GM12878 (cell line): ENCODE data around the gene ZNF71. TPM values are rescaled to one million over a fixed set of nuclear protein-coding genes. Genes with fewer than 3 reads are reported as not detected.

Source experiments
- ATAC-seq: fragments of 200-7000 bp; cut with Tn5 transposase; 3 replicates; pipeline ENCODE4 v1.9.1; 2020; ENCODE audit warnings: mild to moderate bottlenecking, moderate library complexity
- BruUV-seq: library from RNA; stranded (reverse); fragments of 400-500 nt; replicated peaks from 2 replicates; lab custom pipeline; 2021; lab: Mats Ljungman, UMichigan
- CTCF ChIA-PET: fragments of 300-600 bp; sonication (Branson Sonifier 250); formaldehyde crosslinking; extraction: SDS; loops from one replicate; lab custom pipeline; 2021; ENCODE audit warnings: inconsistent platforms; lab: Yijun Ruan, JAX
- POLR2A ChIA-PET: fragments of 350-600 bp; formaldehyde crosslinking; extraction: SDS; loops from one replicate; lab custom pipeline; 2021; ENCODE audit warnings: inconsistent platforms; lab: Charles Lee
- RAD21 ChIA-PET: fragments of 300-600 bp; sonication (Branson Sonifier 250); formaldehyde crosslinking; loops from one replicate; lab custom pipeline; 2023; ENCODE audit warnings: antibody characterized with exemption; ENCODE audit not compliant: unreplicated experiment; lab: Charles Lee
- SMC1A ChIA-PET: fragments of 300-600 bp; sonication (Branson Sonifier 250); formaldehyde crosslinking; loops from one replicate; lab custom pipeline; 2023; ENCODE audit not compliant: unreplicated experiment, uncharacterized antibody; lab: Charles Lee
- DNase-seq: peaks from one replicate; pipeline ENCODE4 v3.0.0-alpha.2; 2011; ENCODE audit warnings: low read depth, low spot score
- FAIRE-seq: peaks from 3 replicates; lab custom pipeline; 2011; peaks lifted over from hg19 to GRCh38; lab: Jason Lieb, UNC
- H2AFZ ChIP-seq: 2 replicates; pipeline ENCODE4 v1.6.0; 2011; ENCODE audit warnings: low read depth, low read length, control low read depth; ENCODE audit not compliant: control insufficient read depth
- H3K27ac ChIP-seq: 2 replicates; pipeline ENCODE4 v1.5.1; 2011; ENCODE audit warnings: control low read depth; ENCODE audit not compliant: control insufficient read depth, insufficient read depth
- H3K27me3 ChIP-seq, 2 experiments: replicated peaks in 1 of 2; 2 replicates each; pipeline versions ENCODE4 v1.6.0 to v1.6.1; 2011; ENCODE audit warnings: low read length in 1 of 2; ENCODE audit not compliant: control insufficient read depth in 2 of 2, insufficient read depth in 2 of 2
- H3K36me3 ChIP-seq, 2 experiments: 2 replicates each; pipeline ENCODE4 v1.5.1; 2011; ENCODE audit warnings: low read length in 1 of 2; ENCODE audit not compliant: control insufficient read depth in 2 of 2, insufficient read depth in 2 of 2
- H3K4me1 ChIP-seq: 2 replicates; pipeline ENCODE4 v1.6.1; 2011; ENCODE audit warnings: mild to moderate bottlenecking, low read length, moderate library complexity, mixed read lengths; ENCODE audit not compliant: control insufficient read depth, insufficient read depth
- H3K4me2 ChIP-seq: 2 replicates; pipeline ENCODE4 v1.6.0; 2011; ENCODE audit warnings: control low read depth; ENCODE audit not compliant: control insufficient read depth, insufficient read depth
- H3K4me3 ChIP-seq: fragments of 200-600 bp; sonication (generic); 2 replicates; pipeline ENCODE4 v1.5.1; 2016
- H3K79me2 ChIP-seq: 2 replicates; pipeline ENCODE4 v1.6.0; 2011; ENCODE audit warnings: low read length; ENCODE audit not compliant: control insufficient read depth, insufficient read depth
- H3K9ac ChIP-seq: 2 replicates; pipeline ENCODE4 v1.8.0; 2011; ENCODE audit warnings: low read length, control low read depth, mixed read lengths; ENCODE audit not compliant: control insufficient read depth, insufficient read depth
- H3K9me3 ChIP-seq: replicated peaks from 3 replicates; pipeline ENCODE4 v1.5.1; 2011; ENCODE audit warnings: mild to moderate bottlenecking, low read length; ENCODE audit not compliant: control insufficient read depth, insufficient read depth
- H4K20me1 ChIP-seq: 2 replicates; pipeline ENCODE4 v1.6.0; 2011; ENCODE audit not compliant: control insufficient read depth, insufficient read depth
- ATF2 ChIP-seq: IDR thresholded peaks from 2 replicates; pipeline ENCODE4 v1.6.1; 2012; ENCODE audit warnings: low read length, inconsistent platforms
- BACH1 ChIP-seq: fragments of 450-650 bp; IDR thresholded peaks from 2 replicates; pipeline ENCODE4 v1.6.1; 2017; ENCODE audit warnings: mild to moderate bottlenecking, borderline replicate concordance
- BCL11A ChIP-seq: IDR thresholded peaks from 2 replicates; pipeline ENCODE4 v1.6.1; 2011; ENCODE audit warnings: low read depth, low read length
- CREB1 ChIP-seq: IDR thresholded peaks from 2 replicates; pipeline ENCODE4 v1.6.1; 2012; ENCODE audit warnings: low read depth, mild to moderate bottlenecking, inconsistent platforms
- DPF2 ChIP-seq: fragments of 450-650 bp; IDR thresholded peaks from 2 replicates; pipeline ENCODE4 v1.6.1; 2017; ENCODE audit warnings: mild to moderate bottlenecking
- EGR1 ChIP-seq, 2 experiments: IDR thresholded peaks; 1 replicate in 1 of 2; 2 replicates in 1 of 2; pipeline ENCODE4 v1.6.1; 2011 to 2012; ENCODE audit warnings: low read depth in 2 of 2, low read length in 2 of 2, borderline replicate concordance in 1 of 2, mild to moderate bottlenecking in 1 of 2, moderate library complexity in 1 of 2
- EP300 ChIP-seq, 2 experiments: fragments of 150-350 bp in 1 of 2; IDR thresholded peaks; 2 replicates each; pipeline ENCODE4 v1.6.1; 2011 to 2012; ENCODE audit warnings: low read depth in 2 of 2, low read length in 2 of 2, borderline replicate concordance in 1 of 2, improper control_type of control experiment in 1 of 2, inconsistent platforms in 1 of 2; ENCODE audit not compliant: control insufficient read depth in 1 of 2
- JUNB ChIP-seq: IDR thresholded peaks from 2 replicates; pipeline ENCODE4 v1.6.1; 2016; ENCODE audit warnings: antibody characterized with exemption, mild to moderate bottlenecking
- MTA3 ChIP-seq: IDR thresholded peaks from 2 replicates; pipeline ENCODE4 v1.6.1; 2012; ENCODE audit warnings: low read length, inconsistent platforms, borderline replicate concordance
- NR2C1 ChIP-seq: fragments of 450-650 bp; IDR thresholded peaks from 2 replicates; pipeline ENCODE4 v1.6.1; 2017; ENCODE audit warnings: antibody characterized with exemption, mild to moderate bottlenecking, moderate library complexity
- NR2C2 ChIP-seq: IDR thresholded peaks from 2 replicates; pipeline ENCODE4 v1.6.1; 2011; ENCODE audit warnings: borderline replicate concordance, low read depth; ENCODE audit not compliant: control insufficient read depth, insufficient read length
- NR2F1 ChIP-seq: fragments of 450-650 bp; conservative IDR thresholded peaks from 2 replicates; pipeline ENCODE4 v1.6.1; 2017; ENCODE audit warnings: mild to moderate bottlenecking
- POU2F2 ChIP-seq: IDR thresholded peaks from 3 replicates; pipeline ENCODE4 v1.6.1; 2011; ENCODE audit warnings: low read depth, mild to moderate bottlenecking, low read length, borderline replicate concordance
- RB1 ChIP-seq: fragments of 450-650 bp; formaldehyde crosslinking; IDR thresholded peaks from 2 replicates; pipeline ENCODE4 v1.6.1; 2017; ENCODE audit warnings: mild to moderate bottlenecking, borderline replicate concordance
- RBBP5 ChIP-seq: fragments of 200-600 bp; sonication (generic); conservative IDR thresholded peaks from 2 replicates; pipeline ENCODE4 v1.6.1; 2016
- TCF12 ChIP-seq: IDR thresholded peaks from 2 replicates; pipeline ENCODE4 v1.6.1; 2011; ENCODE audit warnings: low read depth, mild to moderate bottlenecking, low read length
- ZBTB33 ChIP-seq: fragments of 450-650 bp; IDR thresholded peaks from 2 replicates; pipeline ENCODE4 v1.6.1; 2017; ENCODE audit warnings: mild to moderate bottlenecking
- WGBS: methylation state at CpG from one replicate; pipeline ENCODE4 v1.1.6; 2016; ENCODE audit warnings: low lambda C conversion rate; ENCODE audit not compliant: insufficient replicate concordance, insufficient coverage; ENCODE audit errors: missing lambda C conversion rate; 5-methylcytosine and 5-hydroxymethylcytosine counted together
- in situ Hi-C: fragments of 300-500 bp; cut with MboI; formaldehyde crosslinking; loops from 9 replicates; pipeline ENCODE4 v1.14.3; 2018; ENCODE audit warnings: mixed read lengths
- intact Hi-C: fragments of 100-400 bp; cut with micrococcal nuclease; formaldehyde crosslinking; loops from one replicate; pipeline ENCODE4 v1.14.2; 2022; ENCODE audit not compliant: unreplicated experiment
- polyA plus RNA-seq, 11 experiments: library from polyadenylated mRNA; depleted of rRNA in 4 of 11; unstranded in 6 of 11; stranded (reverse) in 5 of 11; fragments of >200 nt; fragmentation: Nextera tagmentation in 4 of 11; fragmentation: Illumina TruSeq in 1 of 11; extraction: Ambion mirVana in 4 of 11; extraction: Trizol in 1 of 11; gene quantifications; 1 replicate in 1 of 11; 2 replicates in 10 of 11; pipeline versions ENCODE4 v1.2.1 to v1.2.3, GENCODE V29; 2011 to 2016; ENCODE audit warnings: inconsistent platforms in 2 of 11, missing spikeins in 2 of 11, low read depth in 1 of 11
- total RNA-seq, 4 experiments: library from RNA; depleted of rRNA in 3 of 4; stranded (reverse); fragments of >200 nt in 3 of 4; fragmentation: Illumina TruSeq in 1 of 4; extraction: Trizol in 1 of 4; gene quantifications; 2 replicates each; pipeline versions ENCODE4 v1.2.1 to v1.2.3, GENCODE V29; 2013 to 2021

The ZNF71 gene
- total and polyA plus RNA-seq, 10 of the 15 experiments (the other 5 are each of a cell fraction or from before 2014, with no cell fraction given): 0.48 to 5.7 (median 3.5) TPM

- H3K9me3 ChIP-seq: peaks cover 3% of the 10 kb centered on the region; the same call in 1 of the 3 replicates
- DNase-seq (no peak), ATAC-seq (no peak), FAIRE-seq (no peak)
- H3K79me2 ChIP-seq: no peaks in the 10 kb centered on the region
- H3K4me2 ChIP-seq: no peak overlapping the region
- ChIA-PET POLR2A (no interaction called here), SMC1A (no interaction called here), RAD21 (no interaction called here), CTCF (no interaction called here)
- H3K27me3 ChIP-seq: no peaks in the 10 kb centered on the region
- WGBS: 57% methylated on average over 32 of the region's 32 CpGs
- intact Hi-C loops (no loop called here), in situ Hi-C loops (no loop called here)
- H4K20me1 ChIP-seq: no peaks in the 10 kb centered on the region
- no peak for TF ChIP-seq EGR1 (IDR thresholded peaks at IDR 0.05; ENCODE audit: borderline replicate concordance in 1 of 2, low read depth in 2 of 2, low read length in 2 of 2)
- TF ChIP-seq RBBP5: no peak
- no peak for TF ChIP-seq NR2F1
- TF ChIP-seq EP300 (IDR thresholded peaks at IDR 0.05; ENCODE audit: borderline replicate concordance in 1 of 2, control insufficient read depth in 1 of 2, low read depth in 2 of 2, low read length in 2 of 2): no peak
- no peak for TF ChIP-seq JUNB
- no peak for TF ChIP-seq TCF12
- TF ChIP-seq POU2F2: no peak
- TF ChIP-seq RB1: no peak
- no peak for TF ChIP-seq DPF2
- no peak for TF ChIP-seq CREB1
- no peak for TF ChIP-seq BCL11A
- TF ChIP-seq ZBTB33: no peak
- TF ChIP-seq ATF2: no peak
- TF ChIP-seq NR2C2: no peak
- no peak for TF ChIP-seq BACH1
- no peak for TF ChIP-seq NR2C1
- TF ChIP-seq MTA3: no peak
- no peak overlapping the region for H2AFZ ChIP-seq
- no TSS peak for BruUV-seq
- H3K9ac ChIP-seq: no peak overlapping the region
- no peak overlapping the region for H3K27ac ChIP-seq
- no peaks in the 10 kb centered on the region for H3K4me1 ChIP-seq
- no peaks in the 10 kb centered on the region for H3K36me3 ChIP-seq
- H3K4me3 ChIP-seq: no peak overlapping the region
These were observed 65.4 kb downstream of the ZNF71 start for GRCh38 chr19:56660381-56661107.
